Measurements from ENCODE around the gene SPATS2L.

DNA sequence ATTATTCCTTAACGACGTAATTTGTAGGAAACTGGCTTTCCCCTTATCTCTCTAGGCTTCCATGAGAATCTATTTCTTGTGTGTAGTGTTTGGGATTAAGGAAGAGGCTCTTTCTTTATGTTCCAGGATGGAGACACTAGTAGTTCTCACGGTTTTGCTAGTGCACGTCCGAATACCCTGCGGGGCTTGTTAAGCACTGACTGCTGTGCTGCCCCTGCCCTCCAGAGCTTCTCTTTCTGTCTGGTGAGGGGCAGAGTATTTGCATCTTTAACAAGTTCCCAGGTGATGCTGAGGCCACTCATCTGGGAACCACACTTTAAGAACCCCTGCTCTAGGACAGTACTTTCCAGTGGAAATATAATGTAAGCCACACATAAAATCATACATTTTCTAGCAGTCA, 76.4 kb downstream of the SPATS2L start:
- TF ChIP-seq, protein P1, sequence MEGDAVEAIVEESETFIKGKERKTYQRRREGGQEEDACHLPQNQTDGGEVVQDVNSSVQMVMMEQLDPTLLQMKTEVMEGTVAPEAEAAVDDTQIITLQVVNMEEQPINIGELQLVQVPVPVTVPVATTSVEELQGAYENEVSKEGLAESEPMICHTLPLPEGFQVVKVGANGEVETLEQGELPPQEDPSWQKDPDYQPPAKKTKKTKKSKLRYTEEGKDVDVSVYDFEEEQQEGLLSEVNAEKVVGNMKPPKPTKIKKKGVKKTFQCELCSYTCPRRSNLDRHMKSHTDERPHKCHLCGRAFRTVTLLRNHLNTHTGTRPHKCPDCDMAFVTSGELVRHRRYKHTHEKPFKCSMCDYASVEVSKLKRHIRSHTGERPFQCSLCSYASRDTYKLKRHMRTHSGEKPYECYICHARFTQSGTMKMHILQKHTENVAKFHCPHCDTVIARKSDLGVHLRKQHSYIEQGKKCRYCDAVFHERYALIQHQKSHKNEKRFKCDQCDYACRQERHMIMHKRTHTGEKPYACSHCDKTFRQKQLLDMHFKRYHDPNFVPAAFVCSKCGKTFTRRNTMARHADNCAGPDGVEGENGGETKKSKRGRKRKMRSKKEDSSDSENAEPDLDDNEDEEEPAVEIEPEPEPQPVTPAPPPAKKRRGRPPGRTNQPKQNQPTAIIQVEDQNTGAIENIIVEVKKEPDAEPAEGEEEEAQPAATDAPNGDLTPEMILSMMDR (IDR thresholded peaks at IDR 0.05): no peak
- TF ChIP-seq, protein P2, sequence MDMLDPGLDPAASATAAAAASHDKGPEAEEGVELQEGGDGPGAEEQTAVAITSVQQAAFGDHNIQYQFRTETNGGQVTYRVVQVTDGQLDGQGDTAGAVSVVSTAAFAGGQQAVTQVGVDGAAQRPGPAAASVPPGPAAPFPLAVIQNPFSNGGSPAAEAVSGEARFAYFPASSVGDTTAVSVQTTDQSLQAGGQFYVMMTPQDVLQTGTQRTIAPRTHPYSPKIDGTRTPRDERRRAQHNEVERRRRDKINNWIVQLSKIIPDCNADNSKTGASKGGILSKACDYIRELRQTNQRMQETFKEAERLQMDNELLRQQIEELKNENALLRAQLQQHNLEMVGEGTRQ (CRISPR knock-in tag; IDR thresholded peaks at IDR 0.05): no peak
- TF ChIP-seq FOXJ3 (CRISPR knock-in tag; IDR thresholded peaks at IDR 0.05; ENCODE audit: borderline replicate concordance) (no peak), IRF1 (CRISPR knock-in tag; IDR thresholded peaks at IDR 0.05) (no peak), TEAD4 (CRISPR knock-in tag; IDR thresholded peaks at IDR 0.05) (no peak), PREB (CRISPR knock-in tag; IDR thresholded peaks at IDR 0.05; ENCODE audit: borderline replicate concordance) (no peak), USF1 (CRISPR knock-in tag; IDR thresholded peaks at IDR 0.05) (no peak), NR2C2 (CRISPR knock-in tag; IDR thresholded peaks at IDR 0.05) (no peak), SP1 (CRISPR knock-in tag; conservative IDR thresholded peaks at IDR 0.05) (no peak; the same call in 1 of the 2 replicates), RELA (CRISPR knock-in tag; IDR thresholded peaks at IDR 0.05; ENCODE audit: borderline replicate concordance) (no peak), NFYB (CRISPR knock-in tag; conservative IDR thresholded peaks at IDR 0.05; ENCODE audit: low read depth) (no peak), ELF4 (CRISPR knock-in tag; IDR thresholded peaks at IDR 0.05; ENCODE audit: low read depth) (no peak)
- TF ChIP-seq, protein P3, sequence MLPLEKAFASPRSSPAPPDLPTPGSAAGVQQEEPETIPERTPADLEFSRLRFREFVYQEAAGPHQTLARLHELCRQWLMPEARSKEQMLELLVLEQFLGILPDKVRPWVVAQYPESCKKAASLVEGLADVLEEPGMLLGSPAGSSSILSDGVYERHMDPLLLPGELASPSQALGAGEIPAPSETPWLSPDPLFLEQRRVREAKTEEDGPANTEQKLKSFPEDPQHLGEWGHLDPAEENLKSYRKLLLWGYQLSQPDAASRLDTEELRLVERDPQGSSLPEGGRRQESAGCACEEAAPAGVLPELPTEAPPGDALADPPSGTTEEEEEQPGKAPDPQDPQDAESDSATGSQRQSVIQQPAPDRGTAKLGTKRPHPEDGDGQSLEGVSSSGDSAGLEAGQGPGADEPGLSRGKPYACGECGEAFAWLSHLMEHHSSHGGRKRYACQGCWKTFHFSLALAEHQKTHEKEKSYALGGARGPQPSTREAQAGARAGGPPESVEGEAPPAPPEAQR (CRISPR knock-in tag; IDR thresholded peaks at IDR 0.05): no peak
